ENCODE results near the gene PIP5K1B.

PIP5K1B gene

DNA sequence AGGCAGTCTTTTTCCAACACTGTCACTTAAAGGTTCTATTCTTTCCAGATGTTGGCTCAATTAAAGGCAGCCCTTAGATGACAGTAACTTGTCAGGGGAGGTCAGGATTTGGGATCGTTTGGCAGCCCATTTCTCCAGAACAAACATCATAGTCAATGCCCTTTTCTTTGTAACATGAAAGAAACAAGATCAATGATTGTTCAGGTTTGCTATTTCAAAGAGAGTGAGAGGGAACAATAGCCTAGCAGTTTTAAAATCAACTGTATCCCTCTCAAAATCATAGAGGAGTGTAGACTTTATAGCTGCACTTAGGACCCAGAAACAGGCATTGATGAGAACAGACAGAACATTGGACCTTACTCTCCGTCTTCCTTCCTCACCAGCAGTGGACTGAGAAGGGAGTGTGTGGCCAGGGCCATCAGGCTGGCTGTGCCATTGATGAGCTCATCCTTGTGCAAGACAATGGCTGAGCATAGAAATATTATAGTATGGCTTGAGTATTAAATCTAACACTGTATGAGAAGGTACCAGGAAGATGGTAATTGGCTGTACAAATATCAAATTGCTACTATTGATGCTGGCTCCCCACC is 130.0 kb downstream of the PIP5K1B start:
- H3K4me1 ChIP-seq (ENCODE audit: control insufficient read depth, insufficient read depth, low read length, poor library complexity, severe bottlenecking), result peaks cover 6% of the 10 kb centered on the region
- no peaks in the 10 kb centered on the region for H3K36me3 ChIP-seq (ENCODE audit: control insufficient read depth, insufficient read depth, low read length)
- H3K4me3 ChIP-seq (ENCODE audit: extremely low read depth, insufficient read depth, low read length, poor library complexity, severe bottlenecking), result no peak overlapping the region
- H3K27ac ChIP-seq (ENCODE audit: low read depth, low read length, severe bottlenecking), result no peak overlapping the region
- no peaks in the 10 kb centered on the region for H3K9me3 ChIP-seq (ENCODE audit: control insufficient read depth, low read length)
- 90 to 100% methylated on average over 1 to 2 of the region's 2 CpGs for WGBS, 2 experiments (ENCODE audit: insufficient coverage in 2 of 2)

DNA sequence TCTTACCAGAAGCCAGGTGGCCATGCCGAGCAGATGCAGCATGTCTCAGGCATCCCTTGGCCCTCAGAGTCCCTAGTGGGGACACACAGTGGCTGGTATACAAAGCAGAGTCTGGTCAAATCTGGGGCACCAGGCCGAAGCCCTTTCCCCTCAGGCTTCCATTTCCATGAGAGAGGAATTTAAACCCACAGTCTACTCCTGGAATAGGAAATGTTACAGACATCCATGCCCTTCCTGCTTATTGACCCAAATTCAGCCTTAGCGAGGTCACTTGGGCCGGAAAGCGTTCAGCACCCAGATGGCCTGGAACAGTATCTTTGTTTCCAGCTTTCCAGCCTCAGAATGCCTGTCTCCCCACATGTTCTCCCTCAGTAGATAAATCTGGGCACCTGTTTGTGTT is 131.7 kb downstream of the PIP5K1B start:
- 85 to 93% methylated on average over 4 of the region's 5 CpGs for WGBS, 2 experiments (ENCODE audit: insufficient coverage in 2 of 2)
- Histone ChIP-seq H3K4me3 (ENCODE audit: extremely low read depth, insufficient read depth, low read length, poor library complexity, severe bottlenecking) (no peak overlapping the region), H3K36me3 (ENCODE audit: control insufficient read depth, insufficient read depth, low read length) (no peaks in the 10 kb centered on the region), H3K9me3 (ENCODE audit: control insufficient read depth, low read length) (no peaks in the 10 kb centered on the region), H3K27ac (ENCODE audit: low read depth, low read length, severe bottlenecking) (no peak overlapping the region), H3K4me1 (ENCODE audit: control insufficient read depth, insufficient read depth, low read length, poor library complexity, severe bottlenecking) (peaks cover 6% of the 10 kb centered on the region)

DNA sequence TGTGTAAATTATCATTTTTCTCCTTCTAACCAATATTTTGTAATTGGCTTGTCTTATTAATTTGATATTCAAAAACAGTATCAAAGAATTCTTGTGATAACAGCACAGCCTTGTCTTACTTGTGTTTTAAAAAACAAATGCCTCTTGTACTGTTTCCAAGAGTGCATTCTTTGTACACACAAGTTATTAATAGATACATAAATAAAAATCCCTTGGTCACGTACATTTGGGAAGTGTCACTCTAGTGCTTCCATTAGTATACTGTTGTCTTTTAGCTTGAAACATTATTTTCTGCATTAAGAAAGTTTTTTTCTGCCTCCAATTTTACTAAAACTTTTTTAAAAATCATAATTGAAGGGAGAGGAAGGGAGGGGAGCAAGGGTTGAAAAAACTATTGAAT is 133.2 kb downstream of the PIP5K1B start:
- no peak overlapping the region for H3K27ac ChIP-seq (ENCODE audit: low read depth, low read length, severe bottlenecking)
- no peak overlapping the region for H3K4me3 ChIP-seq (ENCODE audit: extremely low read depth, insufficient read depth, low read length, poor library complexity, severe bottlenecking)
- H3K36me3 ChIP-seq (ENCODE audit: control insufficient read depth, insufficient read depth, low read length), result no peaks in the 10 kb centered on the region
- peaks cover 6% of the 10 kb centered on the region for H3K4me1 ChIP-seq (ENCODE audit: control insufficient read depth, insufficient read depth, low read length, poor library complexity, severe bottlenecking)
- no CpG with 5 or more reads among the region's 1 CpG for WGBS, 2 experiments (ENCODE audit: insufficient coverage in 2 of 2)
- no peaks in the 10 kb centered on the region for H3K9me3 ChIP-seq (ENCODE audit: control insufficient read depth, low read length)

DNA sequence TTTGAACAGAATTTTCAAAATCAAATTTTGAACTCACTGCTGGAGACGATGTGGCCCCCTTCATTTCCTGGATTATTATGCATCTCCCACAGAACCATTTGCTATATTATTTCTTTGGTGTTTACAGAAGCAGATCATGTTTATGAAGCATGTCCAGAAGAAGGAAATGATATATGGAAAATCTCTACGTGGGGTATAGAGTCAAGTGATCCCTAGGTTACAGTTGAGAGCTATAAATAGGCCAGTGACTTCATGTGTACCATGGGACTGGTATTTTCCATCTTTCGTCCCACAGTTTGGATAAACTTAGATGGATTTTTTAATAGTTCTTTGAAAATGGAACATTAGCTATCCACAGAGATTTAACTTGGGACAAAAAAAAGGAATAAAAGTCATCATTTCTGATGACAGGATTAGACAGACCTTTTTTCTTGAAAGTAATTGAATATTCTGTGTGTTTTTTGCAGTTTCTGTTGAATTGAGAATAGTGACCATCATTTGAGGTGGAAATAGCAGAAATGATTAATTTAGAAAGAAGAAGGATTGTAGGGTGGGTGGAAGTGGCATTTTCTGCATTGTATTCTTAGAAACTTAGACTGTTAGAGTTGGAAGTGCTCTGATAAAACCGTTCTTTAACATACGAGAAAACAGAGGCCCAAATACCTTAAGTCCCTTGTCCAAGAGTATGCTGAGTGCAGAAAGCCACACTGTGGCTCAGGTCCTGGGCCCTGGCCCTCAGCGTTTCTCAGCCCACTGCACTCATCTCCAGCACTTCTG is 136.4 kb downstream of the PIP5K1B start:
- peaks cover 4% of the 10 kb centered on the region for H3K4me1 ChIP-seq (ENCODE audit: control insufficient read depth, insufficient read depth, low read length, poor library complexity, severe bottlenecking)
- no peak overlapping the region for H3K27ac ChIP-seq (ENCODE audit: low read depth, low read length, severe bottlenecking)
- WGBS, 2 experiments (ENCODE audit: insufficient coverage in 2 of 2), result 69 to 86% methylated on average over 4 to 5 of the region's 6 CpGs
- H3K36me3 ChIP-seq (ENCODE audit: control insufficient read depth, insufficient read depth, low read length), result no peaks in the 10 kb centered on the region
- no peak overlapping the region for H3K4me3 ChIP-seq (ENCODE audit: extremely low read depth, insufficient read depth, low read length, poor library complexity, severe bottlenecking)
- H3K9me3 ChIP-seq (ENCODE audit: control insufficient read depth, low read length), result no peaks in the 10 kb centered on the region

DNA sequence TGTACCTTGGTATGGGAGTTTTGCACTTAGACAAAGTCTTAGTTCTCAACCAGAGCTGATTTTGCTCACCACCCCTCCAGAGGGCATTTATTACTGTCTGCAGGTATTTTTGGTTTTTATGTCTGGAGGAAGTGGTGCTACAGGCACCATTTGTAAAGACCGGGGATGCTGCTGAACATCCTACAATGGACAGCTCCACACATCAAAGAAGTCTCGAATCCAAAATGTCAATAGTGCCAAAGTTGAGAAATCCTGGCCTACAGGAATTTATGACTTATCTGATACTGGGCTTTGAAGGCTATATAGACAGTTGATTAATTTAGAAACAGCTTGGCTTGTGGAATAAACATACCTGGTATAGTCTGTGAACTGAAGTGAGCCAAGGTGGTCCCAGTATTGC is 137.5 kb downstream of the PIP5K1B start:
- no peaks in the 10 kb centered on the region for H3K36me3 ChIP-seq (ENCODE audit: control insufficient read depth, insufficient read depth, low read length)
- no peak overlapping the region for H3K4me3 ChIP-seq (ENCODE audit: extremely low read depth, insufficient read depth, low read length, poor library complexity, severe bottlenecking)
- no peak overlapping the region for H3K27ac ChIP-seq (ENCODE audit: low read depth, low read length, severe bottlenecking)
- no peaks in the 10 kb centered on the region for H3K4me1 ChIP-seq (ENCODE audit: control insufficient read depth, insufficient read depth, low read length, poor library complexity, severe bottlenecking)
- WGBS, 2 experiments (ENCODE audit: insufficient coverage in 2 of 2), result 100% methylated on average over 2 of the region's 2 CpGs; no CpG with 5 or more reads in 1 of the 2 experiments
- H3K9me3 ChIP-seq (ENCODE audit: control insufficient read depth, low read length), result no peaks in the 10 kb centered on the region

DNA sequence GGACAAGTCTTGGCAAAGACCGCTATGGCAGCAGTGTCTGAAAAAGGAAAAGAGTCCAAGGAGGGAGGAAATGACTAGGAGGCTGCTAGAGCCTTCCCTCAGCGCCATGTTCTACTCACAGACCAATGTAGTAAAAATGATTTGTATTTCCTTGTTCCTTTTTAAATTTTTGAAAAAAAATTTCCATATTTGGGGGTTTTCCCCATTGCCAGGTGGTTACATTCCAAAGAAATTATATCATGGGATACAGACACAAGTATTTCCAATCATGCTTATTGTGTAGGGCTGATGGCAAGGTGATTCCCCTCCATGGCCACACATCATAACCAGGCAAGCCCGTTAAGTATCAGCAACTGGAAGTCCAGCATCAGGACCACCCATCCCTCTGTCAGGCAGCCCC is 138.2 kb downstream of the PIP5K1B start:
- no peak overlapping the region for H3K27ac ChIP-seq (ENCODE audit: low read depth, low read length, severe bottlenecking)
- no peaks in the 10 kb centered on the region for H3K36me3 ChIP-seq (ENCODE audit: control insufficient read depth, insufficient read depth, low read length)
- H3K4me3 ChIP-seq (ENCODE audit: extremely low read depth, insufficient read depth, low read length, poor library complexity, severe bottlenecking), result no peak overlapping the region
- 50% methylated on average over 1 of the region's 3 CpGs; no CpG with 5 or more reads in 1 of the 2 experiments for WGBS, 2 experiments (ENCODE audit: insufficient coverage in 2 of 2)
- no peaks in the 10 kb centered on the region for H3K9me3 ChIP-seq (ENCODE audit: control insufficient read depth, low read length)
- H3K4me1 ChIP-seq (ENCODE audit: control insufficient read depth, insufficient read depth, low read length, poor library complexity, severe bottlenecking), result no peaks in the 10 kb centered on the region

DNA sequence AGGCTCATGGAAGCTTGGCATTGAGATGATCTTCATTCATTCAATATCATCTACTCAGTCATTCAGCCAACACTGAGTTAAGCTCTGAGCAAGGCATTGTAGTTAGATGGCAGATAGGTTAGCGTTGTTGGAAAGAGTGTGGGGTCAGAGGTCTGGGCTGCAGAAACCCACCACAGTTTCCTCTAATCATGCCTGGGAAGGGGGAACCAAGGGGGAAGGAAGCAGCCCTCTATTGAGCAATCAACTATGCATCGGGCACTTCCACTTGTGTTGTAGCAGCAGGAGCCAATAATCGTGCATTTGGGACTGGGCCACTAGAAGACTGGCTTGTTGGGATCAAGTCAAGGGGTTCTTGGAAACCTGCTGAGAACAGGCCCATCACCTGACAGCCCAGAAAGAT is 139.1 kb downstream of the PIP5K1B start:
- no peaks in the 10 kb centered on the region for H3K9me3 ChIP-seq (ENCODE audit: control insufficient read depth, low read length)
- H3K36me3 ChIP-seq (ENCODE audit: control insufficient read depth, insufficient read depth, low read length), result no peaks in the 10 kb centered on the region
- no peak overlapping the region for H3K4me3 ChIP-seq (ENCODE audit: extremely low read depth, insufficient read depth, low read length, poor library complexity, severe bottlenecking)
- H3K4me1 ChIP-seq (ENCODE audit: control insufficient read depth, insufficient read depth, low read length, poor library complexity, severe bottlenecking), result no peaks in the 10 kb centered on the region
- no peak overlapping the region for H3K27ac ChIP-seq (ENCODE audit: low read depth, low read length, severe bottlenecking)
- WGBS, 2 experiments (ENCODE audit: insufficient coverage in 2 of 2), result 89 to 100% methylated on average over 2 of the region's 3 CpGs

DNA sequence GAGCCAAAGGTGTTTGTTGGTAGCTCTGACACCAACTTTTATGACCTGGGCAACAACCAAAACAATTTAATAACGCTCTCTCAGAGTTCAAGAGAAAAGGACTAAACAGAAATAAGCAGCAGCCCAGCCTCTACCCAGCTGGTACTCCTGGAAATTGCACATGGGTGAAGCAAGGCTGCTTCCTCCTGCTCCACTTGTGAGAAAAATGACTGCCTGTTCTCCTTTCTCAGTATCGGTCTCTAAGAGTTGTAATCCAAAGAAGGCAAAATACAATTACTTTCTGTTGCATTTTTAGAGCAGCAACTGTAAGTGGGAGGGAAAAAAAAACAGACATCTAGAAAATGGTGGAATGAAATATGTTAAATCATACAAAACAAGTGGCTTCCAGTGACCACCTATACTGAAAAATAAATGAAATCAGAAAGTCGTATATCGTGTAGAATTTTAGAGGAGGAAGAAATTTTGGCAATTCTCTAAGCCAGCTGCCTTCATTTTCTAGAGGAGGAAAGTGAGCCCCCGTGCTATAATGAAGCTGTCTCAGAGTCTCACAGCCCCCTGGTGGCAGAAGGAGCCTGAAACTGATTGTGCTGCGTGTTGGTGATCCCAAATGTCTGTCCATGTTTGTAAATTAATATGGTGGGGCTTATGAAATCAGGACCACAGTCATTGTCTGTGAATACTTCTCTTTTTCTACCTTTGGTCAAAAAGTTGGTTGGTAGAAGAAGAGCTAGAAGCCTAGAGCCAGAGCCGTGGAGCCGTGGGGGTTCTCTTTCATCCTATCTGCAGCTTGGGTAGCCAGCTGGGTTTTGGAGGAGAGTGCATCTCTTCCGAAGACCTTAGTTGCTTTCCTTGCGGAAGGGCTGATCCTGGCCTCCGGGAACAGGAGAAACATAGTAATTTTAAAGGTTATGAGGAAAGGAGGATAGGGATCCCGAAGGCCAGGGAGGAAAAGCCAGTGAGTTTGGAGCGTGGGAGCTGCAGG is 139.9 kb downstream of the PIP5K1B start:
- Histone ChIP-seq H3K4me3 (ENCODE audit: extremely low read depth, insufficient read depth, low read length, poor library complexity, severe bottlenecking) (no peak overlapping the region), H3K9me3 (ENCODE audit: control insufficient read depth, low read length) (no peaks in the 10 kb centered on the region), H3K36me3 (ENCODE audit: control insufficient read depth, insufficient read depth, low read length) (no peaks in the 10 kb centered on the region), H3K4me1 (ENCODE audit: control insufficient read depth, insufficient read depth, low read length, poor library complexity, severe bottlenecking) (no peaks in the 10 kb centered on the region), H3K27ac (ENCODE audit: low read depth, low read length, severe bottlenecking) (no peak overlapping the region)
- WGBS, 2 experiments (ENCODE audit: insufficient coverage in 2 of 2), result 64 to 67% methylated on average over 9 to 10 of the region's 13 CpGs

DNA sequence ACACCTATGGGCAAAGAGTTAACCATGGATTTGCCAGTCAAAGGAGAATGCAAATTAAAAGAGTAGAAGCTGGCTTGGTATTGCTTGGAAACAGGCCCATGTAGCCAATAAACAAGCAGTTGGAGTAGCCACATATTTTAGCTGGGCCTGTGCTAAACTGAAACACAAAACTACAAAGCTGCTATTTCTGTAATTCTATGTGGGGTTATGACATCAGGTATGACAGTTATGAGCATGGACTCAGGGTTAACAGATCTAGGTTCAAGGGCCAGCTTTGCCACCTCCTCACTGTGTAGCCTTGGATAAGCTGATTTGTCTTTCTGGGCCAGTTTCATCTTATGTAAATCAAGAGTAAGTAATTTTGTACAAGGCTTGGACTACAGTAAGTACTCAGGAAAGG is 142.7 kb downstream of the PIP5K1B start:
- no peaks in the 10 kb centered on the region for H3K36me3 ChIP-seq (ENCODE audit: control insufficient read depth, insufficient read depth, low read length)
- no peak overlapping the region for H3K4me3 ChIP-seq (ENCODE audit: extremely low read depth, insufficient read depth, low read length, poor library complexity, severe bottlenecking)
- H3K9me3 ChIP-seq (ENCODE audit: control insufficient read depth, low read length), result no peaks in the 10 kb centered on the region
- H3K4me1 ChIP-seq (ENCODE audit: control insufficient read depth, insufficient read depth, low read length, poor library complexity, severe bottlenecking), result no peaks in the 10 kb centered on the region
- no peak overlapping the region for H3K27ac ChIP-seq (ENCODE audit: low read depth, low read length, severe bottlenecking)

DNA sequence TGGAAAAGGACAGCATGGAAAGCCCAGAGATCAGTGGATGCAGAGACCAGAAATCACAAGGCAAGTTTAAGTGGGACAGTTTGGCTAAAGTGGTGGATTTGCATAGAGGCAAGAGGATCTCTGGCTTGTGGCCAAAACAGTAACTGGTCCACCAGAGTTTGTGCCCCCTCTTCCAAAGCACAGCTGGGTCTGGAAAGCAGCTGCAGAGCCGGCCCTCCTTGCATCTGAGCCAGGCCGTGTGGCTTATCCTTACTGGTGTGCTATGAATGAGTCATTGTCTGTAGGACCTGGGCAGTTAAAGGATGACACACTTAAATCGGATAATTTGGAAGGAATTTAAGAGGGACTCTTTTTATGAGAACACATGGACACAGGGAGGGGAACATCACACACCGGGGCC is 146.6 kb downstream of the PIP5K1B start:
- no peaks in the 10 kb centered on the region for H3K9me3 ChIP-seq (ENCODE audit: control insufficient read depth, low read length)
- 83 to 92% methylated on average over 2 to 3 of the region's 4 CpGs for WGBS, 2 experiments (ENCODE audit: insufficient coverage in 2 of 2)
- H3K4me1 ChIP-seq (ENCODE audit: control insufficient read depth, insufficient read depth, low read length, poor library complexity, severe bottlenecking), result no peaks in the 10 kb centered on the region
- no peak overlapping the region for H3K4me3 ChIP-seq (ENCODE audit: extremely low read depth, insufficient read depth, low read length, poor library complexity, severe bottlenecking)
- H3K36me3 ChIP-seq (ENCODE audit: control insufficient read depth, insufficient read depth, low read length), result no peaks in the 10 kb centered on the region
- no peak overlapping the region for H3K27ac ChIP-seq (ENCODE audit: low read depth, low read length, severe bottlenecking)
